Measurements from ENCODE around the gene MYLK2.

- TF ChIP-seq CTCF (IDR thresholded peaks at IDR 0.05) (no peak), POLR2A (IDR thresholded peaks at IDR 0.05) (no peak)
These were observed 52.4 kb downstream of the MYLK2 start for GRCh38 chr20:31871618-31871954.

Data from adrenal gland (tissue), 5 donors.